GM23338 (cell line): ENCODE measurements around the gene LMNA. TPM values are rescaled to one million over a fixed set of nuclear protein-coding genes. Genes with fewer than 3 reads are reported as not detected.

Experiments used
- ATAC-seq: fragments of 200-7000 bp; cut with Tn5 transposase; 3 replicates; pipeline ENCODE4 v1.9.1; 2020
- DNase-seq: peaks from one replicate; pipeline ENCODE4 v3.0.0-alpha.2; 2015; ENCODE audit warnings: low spot score
- H2AFZ ChIP-seq: fragments of 200-600 bp; sonication (generic); 2 replicates; pipeline ENCODE4 v1.8.0; 2016; ENCODE audit warnings: antibody characterized with exemption, mild to moderate bottlenecking, moderate library complexity
- H3F3A ChIP-seq: fragments of 200-600 bp; sonication (generic); replicated peaks from 2 replicates; pipeline ENCODE4 v1.8.0; 2017; ENCODE audit warnings: antibody characterized with exemption, mixed run types, low read depth
- H3K27ac ChIP-seq: fragments of 200-600 bp; sonication (generic); 2 replicates; pipeline ENCODE4 v1.6.1; 2016; ENCODE audit warnings: low read depth
- H3K27me3 ChIP-seq: fragments of 200-600 bp; sonication (generic); 2 replicates; pipeline ENCODE4 v1.8.0; 2016; ENCODE audit warnings: mild to moderate bottlenecking, mixed run types, moderate library complexity; ENCODE audit not compliant: insufficient read depth
- H3K36me3 ChIP-seq: fragments of 200-600 bp; sonication (generic); 2 replicates; pipeline ENCODE4 v1.8.0; 2016; ENCODE audit warnings: mild to moderate bottlenecking; ENCODE audit not compliant: insufficient read depth
- H3K4me1 ChIP-seq: fragments of 200-600 bp; sonication (generic); 2 replicates; pipeline ENCODE4 v1.8.0; 2016; ENCODE audit warnings: mild to moderate bottlenecking, moderate library complexity; ENCODE audit not compliant: insufficient read depth
- H3K4me2 ChIP-seq: fragments of 200-600 bp; sonication (generic); 2 replicates; pipeline ENCODE4 v1.7.1; 2017; ENCODE audit warnings: mixed run types
- H3K4me3 ChIP-seq: fragments of 200-600 bp; sonication (generic); 2 replicates; pipeline ENCODE4 v1.6.1; 2016; ENCODE audit warnings: mixed run types
- H3K79me2 ChIP-seq: fragments of 200-600 bp; sonication (generic); replicated peaks from 2 replicates; pipeline ENCODE4 v1.8.0; 2017; ENCODE audit warnings: mild to moderate bottlenecking; ENCODE audit not compliant: insufficient read depth
- H3K9me2 ChIP-seq: fragments of 200-600 bp; sonication (generic); 2 replicates; pipeline ENCODE4 v1.8.0; 2017; ENCODE audit not compliant: insufficient read depth
- H4K20me1 ChIP-seq: fragments of 200-600 bp; sonication (generic); replicated peaks from 2 replicates; pipeline ENCODE4 v1.8.0; 2017; ENCODE audit warnings: mild to moderate bottlenecking; ENCODE audit not compliant: insufficient read depth
- H3K27ac Mint-ChIP-seq: 2 replicates; pipeline ENCODE4 v1.8.0; 2020; ENCODE audit warnings: inconsistent platforms, mild to moderate bottlenecking, moderate library complexity, mixed read lengths
- H3K27me3 Mint-ChIP-seq: 3 replicates; pipeline ENCODE4 v1.8.0; 2022; ENCODE audit warnings: low read depth, mild to moderate bottlenecking, moderate library complexity, mixed read lengths, inconsistent platforms; ENCODE audit not compliant: insufficient read depth, poor library complexity
- H3K36me3 Mint-ChIP-seq: 3 replicates; pipeline ENCODE4 v1.8.0; 2021; ENCODE audit warnings: low read depth, mild to moderate bottlenecking, inconsistent platforms, moderate library complexity, mixed read lengths
- H3K4me1 Mint-ChIP-seq: 3 replicates; pipeline ENCODE4 v1.8.0; 2020; ENCODE audit warnings: mild to moderate bottlenecking, inconsistent platforms, mixed read lengths
- H3K4me3 Mint-ChIP-seq: 3 replicates; pipeline ENCODE4 v1.8.0; 2021; ENCODE audit warnings: moderate library complexity, mild to moderate bottlenecking, inconsistent platforms, mixed read lengths
- H3K9me3 Mint-ChIP-seq: 3 replicates; pipeline ENCODE4 v1.8.0; 2020; ENCODE audit warnings: moderate library complexity, mild to moderate bottlenecking, inconsistent platforms, mixed read lengths
- CREB1 ChIP-seq: fragments of 250-450 bp; sonication (Bioruptor Pico); IDR thresholded peaks from 2 replicates; pipeline ENCODE4 v1.5.0; 2020; ENCODE audit warnings: low read depth, mild to moderate bottlenecking, moderate library complexity
- CTCF ChIP-seq, 2 experiments: fragments of 200-600 bp in 1 of 2; sonication (generic) in 1 of 2; conservative IDR thresholded peaks; 2 replicates each; pipeline versions ENCODE4 v1.5.1 to v1.6.1; 2016 to 2017; ENCODE audit warnings: antibody characterized with exemption in 2 of 2, low read depth in 2 of 2, mild to moderate bottlenecking in 2 of 2, moderate library complexity in 1 of 2
- EZH2 ChIP-seq: fragments of 200-600 bp; sonication (generic); IDR thresholded peaks from one replicate; pipeline ENCODE4 v1.8.0; 2017; ENCODE audit warnings: antibody characterized with exemption, mild to moderate bottlenecking, low read depth; ENCODE audit not compliant: unreplicated experiment
- EZH2phosphoT487 ChIP-seq: fragments of 200-600 bp; sonication (generic); IDR thresholded peaks from one replicate; pipeline ENCODE4 v1.8.1; 2018; ENCODE audit warnings: antibody characterized with exemption; ENCODE audit not compliant: unreplicated experiment
- JUNB ChIP-seq: IDR thresholded peaks from one replicate; pipeline ENCODE4 v1.6.1; 2016; ENCODE audit warnings: antibody characterized with exemption; ENCODE audit not compliant: unreplicated experiment
- NANOG ChIP-seq: IDR thresholded peaks from 2 replicates; pipeline ENCODE4 v1.6.1; 2016; ENCODE audit warnings: antibody characterized with exemption, borderline replicate concordance
- POLR2AphosphoS5 ChIP-seq: IDR thresholded peaks from 2 replicates; pipeline ENCODE4 v1.6.1; 2016; ENCODE audit warnings: antibody characterized with exemption, low read depth
- STAT1 ChIP-seq: IDR thresholded peaks from one replicate; pipeline ENCODE4 v1.6.1; 2016; ENCODE audit warnings: antibody characterized with exemption; ENCODE audit not compliant: unreplicated experiment
- polyA plus RNA-seq: library from polyadenylated mRNA; unstranded; fragments of >200 nt; fragmentation: Nextera tagmentation; extraction: Ambion mirVana; gene quantifications from 2 replicates; pipeline ENCODE4 v1.2.1, GENCODE V29; 2016
- total RNA-seq: library from RNA; depleted of rRNA; stranded (reverse); fragments of >200 nt; shearing (Covaris generic); gene quantifications from 2 replicates; pipeline ENCODE4 v1.2.3, GENCODE V29; 2014
- TF ChIP-seq, protein P1 (sequence below): fragments of 250-450 bp; sonication (Bioruptor Pico); IDR thresholded peaks from 2 replicates; pipeline ENCODE4 v1.5.0; 2020; ENCODE audit warnings: mild to moderate bottlenecking, moderate library complexity
- TF ChIP-seq, protein P2 (sequence below): IDR thresholded peaks from one replicate; pipeline ENCODE4 v1.6.1; 2018; ENCODE audit warnings: antibody characterized with exemption; ENCODE audit not compliant: unreplicated experiment
- TF ChIP-seq, protein P3 (sequence below): IDR thresholded peaks from 2 replicates; pipeline ENCODE4 v1.6.1; 2016; ENCODE audit warnings: antibody characterized with exemption

Gene LMNA
- total and polyA plus RNA-seq, 2 experiments from 2014 or later = 35.5 to 56.3 TPM

- no peaks in the 10 kb centered on the region for H3K36me3 Mint-ChIP-seq
- no peaks in the 10 kb centered on the region for H3K9me3 Mint-ChIP-seq
- Histone ChIP-seq H3F3A (peaks cover 7% of the 10 kb centered on the region), H3K27ac (no peak overlapping the region), H2AFZ (no peak overlapping the region), H3K79me2 (no peaks in the 10 kb centered on the region), H3K4me1 (peaks cover 52% of the 10 kb centered on the region), H3K4me3 (no peak overlapping the region), H3K4me2 (peak overlapping the region; percentile 44; the same call in 1 of the 2 replicates), H3K9me2 (no peaks in the 10 kb centered on the region), H3K36me3 (no peaks in the 10 kb centered on the region), H4K20me1 (no peaks in the 10 kb centered on the region), H3K27me3 (no peaks in the 10 kb centered on the region)
- no peak for ATAC-seq
- no peak for DNase-seq
- no peak for TF ChIP-seq EZH2
- TF ChIP-seq CTCF (conservative IDR thresholded peaks at IDR 0.05; ENCODE audit: low read depth in 2 of 2) = no peak
- TF ChIP-seq, protein P1, sequence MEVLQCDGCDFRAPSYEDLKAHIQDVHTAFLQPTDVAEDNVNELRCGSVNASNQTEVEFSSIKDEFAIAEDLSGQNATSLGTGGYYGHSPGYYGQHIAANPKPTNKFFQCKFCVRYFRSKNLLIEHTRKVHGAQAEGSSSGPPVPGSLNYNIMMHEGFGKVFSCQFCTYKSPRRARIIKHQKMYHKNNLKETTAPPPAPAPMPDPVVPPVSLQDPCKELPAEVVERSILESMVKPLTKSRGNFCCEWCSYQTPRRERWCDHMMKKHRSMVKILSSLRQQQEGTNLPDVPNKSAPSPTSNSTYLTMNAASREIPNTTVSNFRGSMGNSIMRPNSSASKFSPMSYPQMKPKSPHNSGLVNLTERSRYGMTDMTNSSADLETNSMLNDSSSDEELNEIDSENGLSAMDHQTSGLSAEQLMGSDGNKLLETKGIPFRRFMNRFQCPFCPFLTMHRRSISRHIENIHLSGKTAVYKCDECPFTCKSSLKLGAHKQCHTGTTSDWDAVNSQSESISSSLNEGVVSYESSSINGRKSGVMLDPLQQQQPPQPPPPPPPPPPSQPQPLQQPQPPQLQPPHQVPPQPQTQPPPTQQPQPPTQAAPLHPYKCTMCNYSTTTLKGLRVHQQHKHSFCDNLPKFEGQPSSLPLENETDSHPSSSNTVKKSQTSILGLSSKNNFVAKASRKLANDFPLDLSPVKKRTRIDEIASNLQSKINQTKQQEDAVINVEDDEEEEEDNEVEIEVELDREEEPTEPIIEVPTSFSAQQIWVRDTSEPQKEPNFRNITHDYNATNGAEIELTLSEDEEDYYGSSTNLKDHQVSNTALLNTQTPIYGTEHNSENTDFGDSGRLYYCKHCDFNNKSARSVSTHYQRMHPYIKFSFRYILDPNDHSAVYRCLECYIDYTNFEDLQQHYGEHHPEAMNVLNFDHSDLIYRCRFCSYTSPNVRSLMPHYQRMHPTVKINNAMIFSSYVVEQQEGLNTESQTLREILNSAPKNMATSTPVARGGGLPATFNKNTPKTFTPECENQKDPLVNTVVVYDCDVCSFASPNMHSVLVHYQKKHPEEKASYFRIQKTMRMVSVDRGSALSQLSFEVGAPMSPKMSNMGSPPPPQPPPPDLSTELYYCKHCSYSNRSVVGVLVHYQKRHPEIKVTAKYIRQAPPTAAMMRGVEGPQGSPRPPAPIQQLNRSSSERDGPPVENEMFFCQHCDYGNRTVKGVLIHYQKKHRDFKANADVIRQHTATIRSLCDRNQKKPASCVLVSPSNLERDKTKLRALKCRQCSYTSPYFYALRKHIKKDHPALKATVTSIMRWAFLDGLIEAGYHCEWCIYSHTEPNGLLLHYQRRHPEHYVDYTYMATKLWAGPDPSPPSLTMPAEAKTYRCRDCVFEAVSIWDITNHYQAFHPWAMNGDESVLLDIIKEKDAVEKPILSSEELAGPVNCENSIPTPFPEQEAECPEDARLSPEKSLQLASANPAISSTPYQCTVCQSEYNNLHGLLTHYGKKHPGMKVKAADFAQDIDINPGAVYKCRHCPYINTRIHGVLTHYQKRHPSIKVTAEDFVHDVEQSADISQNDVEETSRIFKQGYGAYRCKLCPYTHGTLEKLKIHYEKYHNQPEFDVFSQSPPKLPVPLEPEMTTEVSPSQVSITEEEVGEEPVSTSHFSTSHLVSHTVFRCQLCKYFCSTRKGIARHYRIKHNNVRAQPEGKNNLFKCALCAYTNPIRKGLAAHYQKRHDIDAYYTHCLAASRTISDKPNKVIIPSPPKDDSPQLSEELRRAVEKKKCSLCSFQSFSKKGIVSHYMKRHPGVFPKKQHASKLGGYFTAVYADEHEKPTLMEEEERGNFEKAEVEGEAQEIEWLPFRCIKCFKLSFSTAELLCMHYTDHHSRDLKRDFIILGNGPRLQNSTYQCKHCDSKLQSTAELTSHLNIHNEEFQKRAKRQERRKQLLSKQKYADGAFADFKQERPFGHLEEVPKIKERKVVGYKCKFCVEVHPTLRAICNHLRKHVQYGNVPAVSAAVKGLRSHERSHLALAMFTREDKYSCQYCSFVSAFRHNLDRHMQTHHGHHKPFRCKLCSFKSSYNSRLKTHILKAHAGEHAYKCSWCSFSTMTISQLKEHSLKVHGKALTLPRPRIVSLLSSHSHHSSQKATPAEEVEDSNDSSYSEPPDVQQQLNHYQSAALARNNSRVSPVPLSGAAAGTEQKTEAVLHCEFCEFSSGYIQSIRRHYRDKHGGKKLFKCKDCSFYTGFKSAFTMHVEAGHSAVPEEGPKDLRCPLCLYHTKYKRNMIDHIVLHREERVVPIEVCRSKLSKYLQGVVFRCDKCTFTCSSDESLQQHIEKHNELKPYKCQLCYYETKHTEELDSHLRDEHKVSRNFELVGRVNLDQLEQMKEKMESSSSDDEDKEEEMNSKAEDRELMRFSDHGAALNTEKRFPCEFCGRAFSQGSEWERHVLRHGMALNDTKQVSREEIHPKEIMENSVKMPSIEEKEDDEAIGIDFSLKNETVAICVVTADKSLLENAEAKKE (CRISPR knock-in tag) = no peak
- TF ChIP-seq CREB1 (CRISPR knock-in tag) = no peak
- TF ChIP-seq, protein P2, sequence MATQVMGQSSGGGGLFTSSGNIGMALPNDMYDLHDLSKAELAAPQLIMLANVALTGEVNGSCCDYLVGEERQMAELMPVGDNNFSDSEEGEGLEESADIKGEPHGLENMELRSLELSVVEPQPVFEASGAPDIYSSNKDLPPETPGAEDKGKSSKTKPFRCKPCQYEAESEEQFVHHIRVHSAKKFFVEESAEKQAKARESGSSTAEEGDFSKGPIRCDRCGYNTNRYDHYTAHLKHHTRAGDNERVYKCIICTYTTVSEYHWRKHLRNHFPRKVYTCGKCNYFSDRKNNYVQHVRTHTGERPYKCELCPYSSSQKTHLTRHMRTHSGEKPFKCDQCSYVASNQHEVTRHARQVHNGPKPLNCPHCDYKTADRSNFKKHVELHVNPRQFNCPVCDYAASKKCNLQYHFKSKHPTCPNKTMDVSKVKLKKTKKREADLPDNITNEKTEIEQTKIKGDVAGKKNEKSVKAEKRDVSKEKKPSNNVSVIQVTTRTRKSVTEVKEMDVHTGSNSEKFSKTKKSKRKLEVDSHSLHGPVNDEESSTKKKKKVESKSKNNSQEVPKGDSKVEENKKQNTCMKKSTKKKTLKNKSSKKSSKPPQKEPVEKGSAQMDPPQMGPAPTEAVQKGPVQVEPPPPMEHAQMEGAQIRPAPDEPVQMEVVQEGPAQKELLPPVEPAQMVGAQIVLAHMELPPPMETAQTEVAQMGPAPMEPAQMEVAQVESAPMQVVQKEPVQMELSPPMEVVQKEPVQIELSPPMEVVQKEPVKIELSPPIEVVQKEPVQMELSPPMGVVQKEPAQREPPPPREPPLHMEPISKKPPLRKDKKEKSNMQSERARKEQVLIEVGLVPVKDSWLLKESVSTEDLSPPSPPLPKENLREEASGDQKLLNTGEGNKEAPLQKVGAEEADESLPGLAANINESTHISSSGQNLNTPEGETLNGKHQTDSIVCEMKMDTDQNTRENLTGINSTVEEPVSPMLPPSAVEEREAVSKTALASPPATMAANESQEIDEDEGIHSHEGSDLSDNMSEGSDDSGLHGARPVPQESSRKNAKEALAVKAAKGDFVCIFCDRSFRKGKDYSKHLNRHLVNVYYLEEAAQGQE = no peak
- no peak for TF ChIP-seq EZH2phosphoT487
- no peak for TF ChIP-seq JUNB
- no peak for TF ChIP-seq POLR2AphosphoS5
- TF ChIP-seq NANOG = no peak
- TF ChIP-seq STAT1 = no peak
- TF ChIP-seq, protein P3, sequence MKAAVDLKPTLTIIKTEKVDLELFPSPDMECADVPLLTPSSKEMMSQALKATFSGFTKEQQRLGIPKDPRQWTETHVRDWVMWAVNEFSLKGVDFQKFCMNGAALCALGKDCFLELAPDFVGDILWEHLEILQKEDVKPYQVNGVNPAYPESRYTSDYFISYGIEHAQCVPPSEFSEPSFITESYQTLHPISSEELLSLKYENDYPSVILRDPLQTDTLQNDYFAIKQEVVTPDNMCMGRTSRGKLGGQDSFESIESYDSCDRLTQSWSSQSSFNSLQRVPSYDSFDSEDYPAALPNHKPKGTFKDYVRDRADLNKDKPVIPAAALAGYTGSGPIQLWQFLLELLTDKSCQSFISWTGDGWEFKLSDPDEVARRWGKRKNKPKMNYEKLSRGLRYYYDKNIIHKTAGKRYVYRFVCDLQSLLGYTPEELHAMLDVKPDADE = no peak
- H3K4me3 Mint-ChIP-seq = peak overlapping the region; percentile 64; the same call in 1 of the 3 replicates
- no peak overlapping the region; the same call in 1 of the 2 replicates for H3K27ac Mint-ChIP-seq
- H3K4me1 Mint-ChIP-seq = peaks cover 53% of the 10 kb centered on the region
- peaks cover 19% of the 10 kb centered on the region for H3K27me3 Mint-ChIP-seq
These were observed 31.1 kb downstream of the LMNA start for GRCh38 chr1:156145650-156146019.
